HG03175 (cell line): ENCODE measurements around the gene SPRED3.
"Not testable (repeated sequence)": the region's sequence is repeated elsewhere in the genome, so short reads cannot be mapped to it uniquely, and the experiment has no call there.

Source experiments
- ATAC-seq: cut with Tn5 transposase; IDR thresholded peaks from one replicate; pipeline ENCODE4 v1.9.1; 2021; ENCODE audit warnings: mild to moderate bottlenecking, moderate library complexity; ENCODE audit not compliant: unreplicated experiment

The SPRED3 gene

DNA sequence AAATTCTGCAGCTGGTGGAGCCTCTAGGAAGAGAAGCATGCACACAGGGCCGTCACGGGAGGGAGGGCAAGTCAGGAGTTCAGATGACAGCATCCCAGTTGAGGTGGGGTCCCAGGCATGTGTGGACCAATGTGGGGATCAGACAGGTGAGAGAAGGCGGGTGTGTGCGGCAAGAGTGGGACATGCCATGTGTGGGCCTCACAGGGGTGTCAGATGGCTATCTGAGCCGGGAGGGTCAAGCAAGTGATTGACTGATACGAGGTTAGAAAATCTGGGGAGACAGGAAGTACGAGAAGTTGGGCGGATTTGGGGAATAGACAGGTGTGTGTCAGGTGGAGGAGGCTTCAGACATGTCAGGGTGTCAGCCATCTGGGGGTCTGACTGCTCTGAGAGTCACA, 28.6 kb downstream of the SPRED3 start:
- no peak for ATAC-seq

DNA sequence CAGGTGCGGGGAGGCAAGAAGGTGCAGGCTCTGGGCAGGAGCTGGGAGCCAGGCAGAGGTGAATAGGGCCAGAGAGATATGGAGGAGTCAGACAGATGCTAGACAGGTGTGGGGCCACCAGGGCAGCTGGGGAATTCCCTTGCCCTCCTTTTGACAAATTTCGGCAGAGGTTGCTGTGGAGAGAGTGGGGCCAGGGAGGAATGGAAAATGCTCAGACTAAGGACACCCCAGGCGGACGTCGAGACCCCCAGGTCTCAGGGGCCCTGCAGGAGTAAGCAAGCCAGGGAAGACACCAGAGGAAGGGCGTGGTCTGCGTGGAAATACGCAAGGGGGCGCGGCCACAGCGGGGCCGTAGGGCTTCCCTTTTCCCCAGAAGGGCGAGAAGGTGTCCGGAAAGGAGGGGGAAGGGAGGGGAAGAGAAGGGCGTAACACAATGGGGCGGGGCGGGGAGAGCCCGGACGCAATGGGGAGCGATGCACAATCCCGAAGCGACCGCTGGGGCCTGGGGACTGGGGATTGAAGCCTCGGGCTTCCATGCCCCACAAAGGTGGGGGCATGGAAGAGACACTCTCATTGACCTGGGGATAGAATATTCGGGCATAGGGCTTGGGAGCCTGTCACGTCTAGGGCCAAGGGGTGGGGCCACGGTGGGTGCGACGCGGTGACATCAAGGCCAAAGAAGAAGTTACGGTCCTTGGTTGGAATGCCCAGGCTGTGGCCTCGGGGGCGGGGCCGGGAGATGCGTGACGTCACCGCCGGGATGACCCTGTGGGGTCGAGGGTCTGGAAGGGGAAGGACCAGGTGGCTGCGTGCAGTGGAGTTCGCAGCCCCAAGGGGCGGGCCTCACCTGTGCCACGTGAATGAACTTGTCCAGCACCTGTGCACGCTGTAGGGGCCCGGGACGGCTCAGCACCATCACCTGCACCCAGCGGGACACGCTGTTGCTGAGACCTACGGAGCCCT, 29.3 kb downstream of the SPRED3 start:
- ATAC-seq = no peak

GRCh38 chr19:38420935-38421334, 32.4 kb downstream of the SPRED3 start:
- no peak for ATAC-seq

- no peak for ATAC-seq
Measured at GRCh38 chr19:38421856-38422255, 33.4 kb downstream of the SPRED3 start.

DNA sequence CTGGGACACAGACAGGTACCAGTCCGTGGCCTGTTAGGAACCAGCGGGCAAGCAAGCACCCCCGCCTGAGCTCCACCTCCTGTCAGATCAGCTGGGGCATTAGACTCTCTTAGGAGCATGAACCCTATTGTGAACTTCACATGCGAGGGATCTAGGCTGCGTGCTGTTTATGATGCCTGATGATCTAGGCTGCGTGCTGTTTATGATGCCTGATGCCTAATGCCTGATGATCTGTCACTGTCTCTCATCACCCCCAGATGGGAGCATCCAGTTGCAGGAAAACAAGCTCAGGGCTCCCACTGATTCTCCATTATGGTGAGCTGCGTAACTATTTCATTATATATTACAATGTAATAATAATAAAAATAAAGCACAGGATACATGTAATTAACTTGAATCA, 33.9 kb downstream of the SPRED3 start:
- no peak for ATAC-seq

- ATAC-seq = no peak
Measured at GRCh38 chr19:38424272-38424671, 35.8 kb downstream of the SPRED3 start.

- no peak for ATAC-seq
Measured at GRCh38 chr19:38425222-38425809, 36.8 kb downstream of the SPRED3 start.

GRCh38 chr19:38425810-38426466, 37.4 kb downstream of the SPRED3 start, which contains the start of gene RASGRP4:
RASGRP4 (minus strand) TSS chr19:38426219; CDS start chr19:38426091, 128 bp downstream.
- ATAC-seq = no peak

- ATAC-seq = not testable (repeated sequence)
Measured at GRCh38 chr19:38427035-38427677, 38.7 kb downstream of the SPRED3 start.

DNA sequence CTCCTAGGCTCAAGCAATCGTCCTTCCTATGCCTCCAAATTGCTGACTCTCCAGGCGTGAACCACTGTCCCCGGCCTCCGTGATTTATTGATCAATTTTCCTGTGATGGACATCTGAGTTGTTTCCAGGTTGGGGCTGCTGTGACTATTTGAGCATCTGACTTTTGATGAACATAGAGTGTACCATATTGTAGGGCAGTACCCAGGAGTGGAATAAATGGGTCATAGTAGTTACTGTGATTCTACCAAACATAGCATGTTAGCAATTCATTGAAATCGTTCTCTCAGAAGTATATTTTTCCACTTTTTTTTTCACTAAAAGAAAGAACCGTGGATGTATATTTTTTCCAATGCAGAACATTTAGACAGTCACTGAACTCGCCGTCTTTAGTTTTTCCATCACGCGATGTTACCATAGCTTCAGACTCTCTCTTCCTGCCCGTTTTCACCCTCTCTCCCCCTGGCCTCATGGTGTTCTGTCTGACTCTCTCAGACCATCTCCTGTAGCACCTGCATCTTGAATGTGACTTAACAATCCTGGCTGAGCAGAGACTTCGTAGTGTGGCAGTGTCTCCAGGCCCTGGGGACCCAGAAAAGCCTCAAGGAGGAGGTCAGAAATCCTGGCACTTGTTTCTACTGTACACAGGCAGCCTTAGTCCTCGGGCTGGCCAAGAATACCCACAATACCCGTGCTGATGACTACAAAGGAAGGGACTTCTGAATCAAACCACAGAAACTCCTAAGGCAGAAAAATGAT, 40.7 kb downstream of the SPRED3 start:
- ATAC-seq = no peak

GRCh38 chr19:38429811-38430156, 41.3 kb downstream of the SPRED3 start:
- no peak for ATAC-seq

- ATAC-seq = no peak
Measured at GRCh38 chr19:38430931-38431330, 42.4 kb downstream of the SPRED3 start.

GRCh38 chr19:38433268-38433733, 44.8 kb downstream of the SPRED3 start, which contains the start of gene RYR1:
RYR1 (plus strand) TSS chr19:38433691; CDS start chr19:38433830, 139 bp downstream.
- no peak for ATAC-seq

DNA sequence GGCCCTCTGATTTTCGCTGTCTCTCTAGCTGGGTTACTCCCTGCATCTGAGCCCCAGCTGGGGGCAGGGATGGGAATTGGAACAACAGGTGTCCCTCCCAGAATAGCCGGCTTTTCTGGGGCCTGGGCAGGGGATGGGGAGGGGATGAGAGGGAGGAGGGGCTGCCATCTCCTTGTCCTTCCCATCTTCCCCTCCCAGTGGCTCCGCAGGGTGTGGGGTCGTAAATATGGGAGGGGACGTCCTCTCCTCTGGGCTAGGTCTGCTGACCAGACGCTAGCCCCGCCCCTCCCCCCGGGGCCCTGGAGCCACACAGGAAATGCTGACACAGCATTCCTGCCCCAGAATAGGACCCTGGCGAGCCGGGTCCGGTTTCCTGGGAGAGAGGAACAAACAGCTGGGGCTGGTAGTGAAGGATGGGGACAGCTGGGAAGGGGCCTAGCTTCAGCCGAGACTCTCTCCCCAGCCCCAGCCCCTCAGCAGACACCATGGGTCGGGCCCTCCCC, 46.1 kb downstream of the SPRED3 start:
- no peak for ATAC-seq

GRCh38 chr19:38437295-38437694, 48.8 kb downstream of the SPRED3 start:
- no peak for ATAC-seq

DNA sequence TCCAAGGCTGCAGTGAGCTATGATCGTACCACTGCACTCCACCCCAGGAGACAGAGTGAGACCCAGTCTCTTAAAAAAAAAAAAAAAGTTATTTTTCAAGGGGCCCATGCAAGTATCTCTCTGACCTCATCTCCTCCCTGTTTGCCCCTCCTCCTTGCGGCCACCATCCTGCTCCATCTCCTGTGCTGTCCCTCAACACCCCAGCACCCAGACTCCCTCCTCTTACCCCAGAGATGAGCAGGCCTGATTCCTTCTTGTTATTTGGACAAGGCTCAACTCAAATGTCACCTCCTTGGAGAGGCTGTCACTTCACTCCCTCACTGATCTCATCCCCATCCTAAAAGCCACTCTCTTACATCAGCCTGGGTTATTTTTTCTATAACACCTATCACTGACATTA, 49.4 kb downstream of the SPRED3 start:
- no peak for ATAC-seq

GRCh38 chr19:38440592-38440991, 52.1 kb downstream of the SPRED3 start:
- ATAC-seq = no peak

DNA sequence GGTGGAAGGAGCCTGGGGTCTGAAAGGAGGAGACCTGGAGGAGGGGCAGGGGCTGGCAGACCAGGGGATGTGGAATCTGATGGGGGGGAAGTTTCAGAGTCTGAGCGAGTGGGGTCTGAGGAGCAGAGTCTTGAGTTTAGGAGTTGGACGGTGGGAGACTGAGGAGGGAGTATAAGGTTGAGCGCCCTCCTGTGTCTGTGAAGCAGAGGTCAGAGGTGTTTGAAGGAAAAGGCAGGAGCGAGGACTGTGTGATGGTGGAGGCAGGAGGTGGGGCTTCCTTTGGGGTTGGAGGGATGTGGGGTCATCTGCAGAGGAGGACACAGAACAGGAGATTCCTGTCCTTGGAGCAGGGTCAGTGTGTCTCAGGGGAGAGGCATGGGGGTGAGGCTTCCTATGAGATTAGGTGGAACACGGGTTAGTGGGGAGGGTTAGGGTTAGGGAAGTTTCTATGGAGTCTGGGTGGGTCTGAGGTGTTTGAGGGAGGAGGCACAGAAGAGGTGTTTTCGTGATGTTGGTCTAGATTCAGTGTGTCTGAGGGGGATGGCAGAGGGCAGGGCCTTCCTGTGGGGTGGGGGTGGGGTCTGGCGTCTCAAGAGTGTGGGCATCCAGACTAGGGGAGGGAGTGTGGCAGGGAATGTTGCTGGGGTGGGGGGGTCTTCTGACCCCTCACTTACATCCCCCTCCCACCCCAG, 53.3 kb downstream of the SPRED3 start:
- ATAC-seq = no peak

DNA sequence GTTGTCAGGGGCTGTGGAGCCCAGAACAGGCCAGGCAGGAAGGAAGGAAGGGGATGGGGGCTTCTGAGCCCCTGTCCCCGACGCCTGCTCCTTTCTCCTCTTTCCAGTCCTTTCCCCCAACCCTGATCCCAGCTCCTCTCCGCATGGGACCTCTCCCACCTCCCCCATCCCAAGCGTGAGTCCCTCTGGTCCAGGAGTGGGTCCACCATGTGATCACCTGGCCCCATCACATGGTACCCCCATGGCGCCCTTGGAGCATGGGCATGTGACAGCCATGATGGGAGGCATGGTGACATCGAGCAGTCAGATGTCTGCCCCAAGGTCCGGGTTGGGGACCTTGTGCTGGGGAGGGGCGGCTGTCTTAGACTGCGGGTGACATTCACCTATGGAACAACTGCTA, 54.2 kb downstream of the SPRED3 start:
- ATAC-seq = no peak
